PC-9 (cell line): ENCODE results near the gene FILIP1L.

Experiments used
- EZH2 ChIP-seq: fragments of 200-600 bp; sonication (generic); IDR thresholded peaks from 2 replicates; pipeline ENCODE4 v1.8.0; 2017; ENCODE audit warnings: antibody characterized with exemption, low read depth
- TF ChIP-seq, protein P1 (sequence below): fragments of 200-600 bp; sonication (generic); conservative IDR thresholded peaks from 2 replicates; pipeline ENCODE4 v1.6.1; 2017; ENCODE audit warnings: mixed run types, antibody characterized with exemption, mild to moderate bottlenecking, moderate library complexity

- TF ChIP-seq, protein P1, sequence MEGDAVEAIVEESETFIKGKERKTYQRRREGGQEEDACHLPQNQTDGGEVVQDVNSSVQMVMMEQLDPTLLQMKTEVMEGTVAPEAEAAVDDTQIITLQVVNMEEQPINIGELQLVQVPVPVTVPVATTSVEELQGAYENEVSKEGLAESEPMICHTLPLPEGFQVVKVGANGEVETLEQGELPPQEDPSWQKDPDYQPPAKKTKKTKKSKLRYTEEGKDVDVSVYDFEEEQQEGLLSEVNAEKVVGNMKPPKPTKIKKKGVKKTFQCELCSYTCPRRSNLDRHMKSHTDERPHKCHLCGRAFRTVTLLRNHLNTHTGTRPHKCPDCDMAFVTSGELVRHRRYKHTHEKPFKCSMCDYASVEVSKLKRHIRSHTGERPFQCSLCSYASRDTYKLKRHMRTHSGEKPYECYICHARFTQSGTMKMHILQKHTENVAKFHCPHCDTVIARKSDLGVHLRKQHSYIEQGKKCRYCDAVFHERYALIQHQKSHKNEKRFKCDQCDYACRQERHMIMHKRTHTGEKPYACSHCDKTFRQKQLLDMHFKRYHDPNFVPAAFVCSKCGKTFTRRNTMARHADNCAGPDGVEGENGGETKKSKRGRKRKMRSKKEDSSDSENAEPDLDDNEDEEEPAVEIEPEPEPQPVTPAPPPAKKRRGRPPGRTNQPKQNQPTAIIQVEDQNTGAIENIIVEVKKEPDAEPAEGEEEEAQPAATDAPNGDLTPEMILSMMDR = no peak
- no peak for TF ChIP-seq EZH2
These were observed 280.6 kb downstream of the FILIP1L start for GRCh38 chr3:99833617-99834205.
